ENCODE data around the gene LRRC8A. TPM values are rescaled to one million over a fixed set of nuclear protein-coding genes. Genes with fewer than 3 reads are reported as not detected.
A peak's percentile ranks its signal among the peaks of the same experiment; 100 is the strongest.

Gene LRRC8A
- total RNA-seq, 4 donors from 2014 or later: 38.1 to 95.1 (median 49.9) TPM

- 81 to 100% methylated on average over 1 to 6 of the region's 7 CpGs for WGBS, 2 donors (ENCODE audit: low coverage in 1 of 2)
- H3K4me3 ChIP-seq: no peak overlapping the region
- H3K4me1 ChIP-seq: peaks cover 0 to 46% (median 8%) of the 10 kb centered on the region in 3 donors
- no peak for ATAC-seq
- no peak for TF ChIP-seq POLR2A (IDR thresholded peaks at IDR 0.05)
- no peak for TF ChIP-seq POLR2AphosphoS5 (IDR thresholded peaks at IDR 0.05)
- TF ChIP-seq EP300 (IDR thresholded peaks at IDR 0.05): no peak
- no peak for TF ChIP-seq CTCF (IDR thresholded peaks at IDR 0.05)
- no peaks in the 10 kb centered on the region for H3K9me3 ChIP-seq
- H3K36me3 ChIP-seq: peaks cover 0 to 54% of the 10 kb centered on the region in 2 donors
- H3K27ac ChIP-seq: peak overlapping the region in 3 of 4 donors; percentile 8 to 31 (median 14)
- no peaks in the 10 kb centered on the region for H3K27me3 ChIP-seq
Measured at GRCh38 chr9:128905964-128906363, 24.0 kb downstream of the LRRC8A start.

- Histone ChIP-seq H3K4me3 (no peak overlapping the region), H3K9me3 (no peaks in the 10 kb centered on the region), H3K27ac (no peak overlapping the region), H3K27me3 (no peaks in the 10 kb centered on the region), H3K4me1 (peaks cover 0 to 51% (median 16%) of the 10 kb centered on the region in 3 donors), H3K36me3 (peaks cover 0 to 48% of the 10 kb centered on the region in 2 donors)
- ATAC-seq: no peak
- TF ChIP-seq CTCF (IDR thresholded peaks at IDR 0.05) (no peak), EP300 (IDR thresholded peaks at IDR 0.05) (no peak), POLR2AphosphoS5 (IDR thresholded peaks at IDR 0.05) (no peak), POLR2A (IDR thresholded peaks at IDR 0.05) (no peak)
- WGBS, 2 donors (ENCODE audit: low coverage in 1 of 2): 15% methylated on average over 2 of the region's 2 CpGs; no CpG with 5 or more reads in 1 of the 2 donors
Measured at GRCh38 chr9:128906741-128907140, 24.8 kb downstream of the LRRC8A start.

GRCh38 chr9:128908372-128908771 is 26.4 kb downstream of the LRRC8A start:
- 92% methylated on average over 7 of the region's 24 CpGs; no CpG with 5 or more reads in 1 of the 2 donors for WGBS, 2 donors (ENCODE audit: low coverage in 1 of 2)
- H3K36me3 ChIP-seq: peaks cover 0 to 45% of the 10 kb centered on the region in 2 donors
- no peak overlapping the region for H3K27ac ChIP-seq
- no peaks in the 10 kb centered on the region for H3K27me3 ChIP-seq
- peaks cover 0 to 51% (median 31%) of the 10 kb centered on the region in 3 donors for H3K4me1 ChIP-seq
- no peak for ATAC-seq
- H3K9me3 ChIP-seq: no peaks in the 10 kb centered on the region
- H3K4me3 ChIP-seq: no peak overlapping the region
- TF ChIP-seq POLR2A (IDR thresholded peaks at IDR 0.05) (no peak), EP300 (IDR thresholded peaks at IDR 0.05) (no peak), CTCF (IDR thresholded peaks at IDR 0.05) (no peak), POLR2AphosphoS5 (IDR thresholded peaks at IDR 0.05) (no peak)

GRCh38 chr9:128909859-128910258 is 27.9 kb downstream of the LRRC8A start:
- peaks cover 0 to 52% of the 10 kb centered on the region in 2 donors for H3K36me3 ChIP-seq
- TF ChIP-seq POLR2AphosphoS5 (IDR thresholded peaks at IDR 0.05) (no peak), CTCF (IDR thresholded peaks at IDR 0.05) (no peak), EP300 (IDR thresholded peaks at IDR 0.05) (no peak), POLR2A (IDR thresholded peaks at IDR 0.05) (no peak)
- no CpG with 5 or more reads among the region's 4 CpGs for WGBS, 2 donors (ENCODE audit: low coverage in 1 of 2)
- ATAC-seq: no peak
- H3K27ac ChIP-seq: peak overlapping the region in 3 of 4 donors; percentile 66 to 84 (median 78)
- H3K27me3 ChIP-seq: no peaks in the 10 kb centered on the region
- peaks cover 0 to 63% (median 44%) of the 10 kb centered on the region in 3 donors for H3K4me1 ChIP-seq
- no peak overlapping the region for H3K4me3 ChIP-seq
- H3K9me3 ChIP-seq: no peaks in the 10 kb centered on the region

- no peaks in the 10 kb centered on the region for H3K27me3 ChIP-seq
- TF ChIP-seq EP300 (IDR thresholded peaks at IDR 0.05) (no peak), POLR2AphosphoS5 (IDR thresholded peaks at IDR 0.05) (no peak), POLR2A (IDR thresholded peaks at IDR 0.05) (no peak), CTCF (IDR thresholded peaks at IDR 0.05) (no peak)
- H3K4me3 ChIP-seq: no peak overlapping the region
- no peak for ATAC-seq
- H3K9me3 ChIP-seq: no peaks in the 10 kb centered on the region
- WGBS, 2 donors (ENCODE audit: low coverage in 1 of 2): 93% methylated on average over 3 of the region's 6 CpGs; no CpG with 5 or more reads in 1 of the 2 donors
- H3K27ac ChIP-seq: peak overlapping the region in 3 of 4 donors; percentile 66 to 84 (median 78)
- H3K36me3 ChIP-seq: peaks cover 0 to 57% of the 10 kb centered on the region in 2 donors
- H3K4me1 ChIP-seq: peaks cover 0 to 68% (median 50%) of the 10 kb centered on the region in 3 donors
Measured at GRCh38 chr9:128910906-128911305, 29.0 kb downstream of the LRRC8A start.
